Right cardiac atrium (tissue), 5 donors: ENCODE results near the gene FREM3. TPM values are rescaled to one million over a fixed set of nuclear protein-coding genes. Genes with fewer than 3 reads are reported as not detected.
"Not testable (repeated sequence)": the region's sequence is repeated elsewhere in the genome, so short reads cannot be mapped to it uniquely, and the experiment has no call there.

Experiments
- ATAC-seq, 2 donors: fragments of 200-7000 bp; cut with Tn5 transposase; one replicate each; pipeline versions ENCODE4 v1.8.0 to v1.9.1; 2020; ENCODE audit warnings: moderate library complexity in 2 of 2, mild to moderate bottlenecking in 1 of 2
- DNase-seq, 3 donors: peaks; one replicate each; pipeline ENCODE4 v3.0.0-alpha.2; 2020
- H3K27ac ChIP-seq: one replicate; pipeline ENCODE4 v1.5.1; 2013; ENCODE audit warnings: mild to moderate bottlenecking, low read length, control low read depth, moderate library complexity
- H3K27me3 ChIP-seq: one replicate; pipeline ENCODE4 v1.6.1; 2013; ENCODE audit not compliant: control insufficient read depth, insufficient read depth
- H3K4me1 ChIP-seq: one replicate; pipeline ENCODE4 v1.6.1; 2013; ENCODE audit warnings: low read length; ENCODE audit not compliant: control insufficient read depth, insufficient read depth
- H3K4me3 ChIP-seq: one replicate; pipeline ENCODE4 v1.5.1; 2013; ENCODE audit warnings: low read length, control low read depth
- H3K9me3 ChIP-seq: one replicate; pipeline ENCODE4 v1.6.1; 2013; ENCODE audit warnings: low read length; ENCODE audit not compliant: control insufficient read depth
- WGBS: extraction: QIAGEN DNeasy Blood & Tissue Kit; methylation state at CpG from one replicate; pipeline ENCODE4 v1.1.7; 2013; 5-methylcytosine and 5-hydroxymethylcytosine counted together
- intact Hi-C, 4 donors: fragments of 100-400 bp; cut with DNase I; formaldehyde crosslinking; loops; one replicate each; pipeline versions ENCODE4 v1.11.0 to v1.14.0; 2022 to 2023
- polyA plus RNA-seq: library from polyadenylated mRNA; stranded (reverse); fragments of 200-250 nt; gene quantifications from one replicate; pipeline ENCODE4 v1.2.3, GENCODE V29; 2013
- total RNA-seq, 4 donors: library from RNA; stranded (reverse); fragmentation: NEBNext Ultra II Directional; extraction: Animal tissue kit (Norgen Biotek cat#: 25700); gene quantifications; one replicate each; pipeline ENCODE4 v1.2.1, GENCODE V29; 2021
- donor health status: healthy with polysubstance abuse.
- donor health status: DM: no; HTN: yes; CAD: no.
- donor health status: DM: no; HTN: no; CAD: no.
- donor health status: DM: no; HTN: yes; CAD: no; lungs with severe emphysema.
- donor health status: DM: yes; HTN: yes; CAD: no.

Gene FREM3
- total and polyA plus RNA-seq, 5 donors = 0.02 to 0.23 TPM; not detected in 3

- intact Hi-C loops = no loop called here
- WGBS = 78% methylated on average over 2 of the region's 2 CpGs
- no peak for ATAC-seq
Measured at GRCh38 chr4:143531788-143532491, 168.5 kb downstream of the FREM3 start.

GRCh38 chr4:143531380-143531779 lies 169.1 kb downstream of the FREM3 start:
- peak in 1 of 2 donors; percentile 39 for ATAC-seq
- 31% methylated on average over 1 of the region's 1 CpG for WGBS
- Histone ChIP-seq H3K4me1 (no peaks in the 10 kb centered on the region), H3K27me3 (no peaks in the 10 kb centered on the region), H3K9me3 (no peaks in the 10 kb centered on the region), H3K27ac (no peak overlapping the region), H3K4me3 (no peak overlapping the region)
- intact Hi-C loops = no loop called here
- DNase-seq = no peak

More at GRCh38 chr4:143531788-143532491, 168.5 kb downstream of the FREM3 start:
- no peaks in the 10 kb centered on the region for H3K4me1 ChIP-seq
- H3K9me3 ChIP-seq = no peaks in the 10 kb centered on the region
- DNase-seq = no peak
- no peaks in the 10 kb centered on the region for H3K27me3 ChIP-seq
- no peak overlapping the region for H3K27ac ChIP-seq
- no peak overlapping the region for H3K4me3 ChIP-seq

DNA sequence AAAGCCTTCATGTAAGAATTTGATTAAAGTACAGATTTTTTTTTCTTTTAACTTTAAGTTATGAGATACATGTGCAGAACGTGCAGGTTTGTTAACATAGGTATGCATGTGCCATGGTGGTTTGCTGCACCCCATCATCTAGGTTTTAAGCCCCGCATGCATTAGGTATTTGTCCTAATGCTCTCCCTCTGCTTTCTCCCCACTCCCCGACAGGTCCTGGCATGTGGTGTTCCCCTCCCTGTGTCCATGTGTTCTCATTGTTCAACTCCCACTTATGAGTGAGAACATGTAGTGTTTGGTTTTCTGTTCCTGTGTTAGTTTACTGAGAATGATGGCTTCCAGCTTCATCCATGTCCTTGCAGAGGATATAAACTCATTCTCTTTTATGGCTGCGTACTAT lies 172.4 kb downstream of the FREM3 start:
- DNase-seq, H3K4me1 ChIP-seq, H3K27ac ChIP-seq, ATAC-seq, H3K27me3 ChIP-seq, H3K4me3 ChIP-seq, H3K9me3 ChIP-seq, intact Hi-C loops: not testable (repeated sequence)
- WGBS = 91% methylated on average over 4 of the region's 4 CpGs

Other genes starting within 250 kb of the FREM3 start
- 10 to 100 TPM; 28.9 to 39.0 (median 31.1) TPM for gene SMARCA5, start 187.0 kb downstream of the FREM3 start, total RNA-seq
- 14.9 TPM for gene SMARCA5, start 187.0 kb downstream of the FREM3 start, polyA plus RNA-seq
- 1 to 10 TPM in 3 of 4 donors, under 1 TPM in 1; 0.62 to 1.7 (median 1.0) TPM for gene GYPE, start 204.9 kb upstream of the FREM3 start, total RNA-seq
- 1.1 TPM for gene GYPE, start 204.9 kb upstream of the FREM3 start, polyA plus RNA-seq